Fibroblast of skin of left quadriceps (primary cell): ENCODE data around the gene MAJIN.

Experiments used
- DNase-seq, 2 experiments: peaks; one replicate each; pipeline ENCODE4 v3.0.0-alpha.2; 2013; ENCODE audit warnings: low read depth in 2 of 2

The MAJIN gene

DNA sequence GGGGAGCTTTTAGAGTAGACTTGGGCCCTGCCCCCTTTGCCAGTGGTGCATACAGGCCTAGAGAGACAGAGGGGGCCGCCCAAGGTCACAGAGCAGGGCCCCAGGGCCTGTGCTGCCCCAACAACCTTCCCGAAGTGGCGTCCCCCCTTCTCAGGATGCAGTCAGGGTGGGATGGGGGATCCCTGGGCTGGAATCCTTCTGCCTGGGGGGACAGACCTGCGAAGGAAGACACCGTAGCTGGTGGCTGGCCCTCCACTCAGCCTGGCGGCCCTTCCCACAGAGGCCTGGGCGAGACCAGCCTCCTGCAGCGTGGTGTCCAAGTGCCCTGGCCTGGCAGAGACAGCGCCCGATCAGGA lies 79.1 kb downstream of the MAJIN start:
- DNase-seq: no peak

DNA sequence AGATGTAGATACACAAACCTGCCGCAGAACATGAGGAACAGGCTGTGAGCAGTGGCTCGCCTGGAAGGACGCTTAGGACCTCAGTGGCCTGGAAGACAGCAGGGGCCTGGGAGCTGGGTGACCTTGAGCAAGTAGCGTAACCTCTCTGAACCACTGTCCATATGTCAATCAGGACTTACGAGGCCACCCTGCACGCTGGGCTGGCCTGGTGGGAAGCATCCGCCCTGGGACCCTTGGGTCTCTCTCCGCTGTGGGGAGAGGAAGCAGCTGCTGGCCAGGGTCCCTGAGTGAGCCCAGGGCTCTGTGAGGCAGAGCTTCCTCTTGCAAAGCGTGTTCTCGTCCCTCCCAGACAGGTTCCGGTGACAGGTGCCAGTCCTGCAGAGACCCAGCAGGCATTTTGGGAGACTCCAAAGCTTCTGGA lies 79.5 kb downstream of the MAJIN start:
- no peak for DNase-seq

DNA sequence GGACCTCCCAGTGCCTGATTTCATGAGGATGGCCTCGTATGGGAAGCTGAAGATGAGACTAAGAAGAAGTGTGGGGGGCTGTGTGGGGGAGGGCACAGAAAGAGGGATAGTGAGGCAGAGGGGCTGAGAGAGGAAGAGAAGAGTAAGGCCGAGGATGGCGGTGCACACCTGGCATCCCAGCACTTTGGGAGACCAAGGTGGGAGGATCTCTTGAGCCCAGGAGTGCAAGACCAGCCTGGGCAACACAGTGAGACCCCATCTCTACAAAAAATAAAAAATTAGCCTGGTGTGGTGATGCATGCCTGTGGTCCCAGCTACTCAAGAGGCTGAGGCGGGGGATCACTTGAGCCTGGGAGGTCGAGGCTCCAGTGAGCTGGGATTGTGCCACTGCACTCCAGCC lies 80.0 kb downstream of the MAJIN start:
- DNase-seq: no peak

DNA sequence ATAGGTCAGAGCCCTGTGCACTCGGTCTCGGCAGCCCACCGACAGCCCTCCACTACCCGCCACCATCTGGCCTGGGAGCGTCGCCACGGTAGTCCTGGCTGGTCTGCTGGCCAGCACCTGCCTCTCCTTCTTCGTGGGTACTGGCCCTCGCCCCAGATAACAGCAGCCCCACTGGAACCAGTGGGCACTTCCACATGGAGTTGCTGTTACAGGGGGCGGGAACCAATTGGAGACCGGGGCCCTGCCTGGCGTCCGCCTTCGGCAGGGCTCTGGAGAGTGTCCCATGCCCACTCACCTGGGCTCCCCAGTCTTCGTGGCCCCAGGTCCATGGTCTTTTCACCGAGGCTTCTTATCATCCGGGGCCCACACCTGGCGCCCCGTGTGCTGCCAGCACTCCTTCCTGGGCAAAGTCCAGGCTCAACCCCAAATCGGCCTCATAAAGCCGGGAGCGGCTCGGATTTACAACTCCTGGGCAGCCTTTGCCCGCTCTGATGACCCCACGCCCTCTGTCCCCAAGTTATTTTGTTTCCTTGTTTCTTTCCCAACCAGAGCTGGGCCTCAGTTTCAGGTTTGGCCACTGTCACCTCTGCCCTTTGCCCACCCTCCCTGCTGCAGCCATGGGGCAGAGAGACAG lies 80.6 kb downstream of the MAJIN start:
- DNase-seq: no peak

DNA sequence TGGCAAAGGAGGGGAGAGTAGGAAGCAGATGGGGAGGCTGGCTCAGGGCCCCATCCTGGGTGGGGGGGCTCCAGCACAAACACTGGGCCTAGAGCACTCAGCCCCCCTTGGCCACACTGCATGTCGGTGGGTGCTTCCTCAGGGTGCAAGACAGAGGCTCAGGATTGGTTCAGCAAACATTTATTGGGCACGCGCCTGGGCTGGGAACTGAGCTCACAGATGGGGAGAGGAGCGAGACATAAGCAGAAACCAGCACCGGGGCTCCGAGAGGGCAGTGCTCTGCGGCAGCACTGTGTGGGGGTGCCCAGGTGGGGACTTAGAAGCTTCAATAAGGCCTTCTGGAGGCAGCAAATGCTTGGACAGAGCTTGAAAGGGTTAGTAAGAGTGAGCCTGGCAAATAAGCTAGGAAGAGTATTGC lies 81.4 kb downstream of the MAJIN start:
- DNase-seq: no peak

DNA sequence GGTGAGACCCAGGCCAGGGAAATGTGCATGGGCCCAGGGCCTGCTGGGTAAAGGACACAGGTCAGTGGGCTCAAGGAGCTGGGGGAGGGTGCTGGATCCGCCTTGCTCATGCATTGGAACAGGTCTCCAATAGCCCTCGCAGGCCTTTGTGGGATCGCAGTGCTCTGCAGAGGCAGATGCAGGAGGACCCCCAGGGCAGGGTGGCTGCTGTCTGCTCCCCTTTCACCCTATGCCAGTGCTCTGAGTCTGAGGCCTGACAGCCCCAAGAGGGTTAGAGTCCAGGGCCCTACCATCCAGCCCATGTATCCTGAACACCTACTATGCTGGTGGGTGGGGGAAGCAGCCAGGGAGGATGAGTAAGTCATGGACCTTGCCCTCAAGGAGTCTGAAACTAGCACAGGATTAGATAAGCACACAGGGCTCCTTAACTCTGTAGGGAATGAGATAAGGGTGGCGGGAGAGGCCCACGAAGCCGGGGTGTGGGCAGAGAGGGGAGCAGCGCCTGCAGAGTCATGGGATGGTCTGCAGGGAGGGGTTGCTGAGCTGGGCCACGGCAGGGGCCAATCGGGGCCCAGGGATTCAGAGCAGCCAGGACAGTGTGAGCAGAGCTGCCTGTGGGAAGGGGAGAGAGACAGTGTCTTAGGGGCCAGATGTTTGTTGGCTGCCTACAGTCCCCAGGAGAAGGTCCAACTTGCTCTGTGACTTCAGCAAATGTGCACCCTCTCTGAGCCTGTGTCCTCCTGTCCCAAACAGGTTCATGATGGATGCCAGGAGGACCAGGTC lies 83.0 kb downstream of the MAJIN start:
- no peak for DNase-seq

DNA sequence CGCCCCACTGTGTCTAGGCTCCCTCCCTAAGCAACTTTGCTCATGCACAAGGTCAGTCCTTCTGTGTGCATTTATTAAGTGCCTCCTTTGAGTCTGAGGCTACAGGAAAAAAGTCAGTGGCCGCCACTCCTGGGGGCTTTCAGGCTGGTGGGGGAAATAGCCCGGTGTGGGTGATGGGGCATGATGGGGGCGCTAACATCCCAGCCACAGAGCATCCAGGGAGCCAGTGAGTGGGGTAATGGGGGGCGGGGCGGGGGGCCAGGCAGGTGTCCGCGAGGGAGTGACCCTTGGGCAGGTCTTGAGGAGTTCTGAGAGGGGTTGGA lies 83.5 kb downstream of the MAJIN start:
- no peak for DNase-seq
